ENCODE results near the gene PKD1L1.

- TF ChIP-seq POLR2AphosphoS5 (IDR thresholded peaks at IDR 0.05; ENCODE audit: low read depth, low read length): no peak
- TF ChIP-seq TAF1 (IDR thresholded peaks at IDR 0.05; ENCODE audit: borderline replicate concordance, low read depth, low read length): no peak
- no peak for TF ChIP-seq POLR2A (IDR thresholded peaks at IDR 0.05; ENCODE audit: low read depth, low read length)
Measured at GRCh38 chr7:47947355-47947749, 914 bp downstream of the PKD1L1 start.
